ENCODE data around the gene TCP10L.
"Not testable (repeated sequence)": the region's sequence is repeated elsewhere in the genome, so short reads cannot be mapped to it uniquely, and the experiment has no call there.

GRCh38 chr21:32618218-32618617 lies 32.9 kb upstream of the TCP10L start:
- not testable (repeated sequence) for TF ChIP-seq EZH2 (IDR thresholded peaks at IDR 0.05; ENCODE audit: insufficient read depth, poor library complexity, severe bottlenecking); EZH2phosphoT487 (IDR thresholded peaks at IDR 0.05; ENCODE audit: insufficient read depth, low read depth)

Measured in GM23248 (cell line).